Liver (tissue), 9 donors: ENCODE data around the gene UBC. TPM values are rescaled to one million over a fixed set of nuclear protein-coding genes. Genes with fewer than 3 reads are reported as not detected.

Source experiments
- DNase-seq: peaks from one replicate; pipeline ENCODE4 v3.0.0-alpha.2; 2017; ENCODE audit warnings: low spot score
- H3K27ac ChIP-seq, 2 donors: one replicate each; pipeline ENCODE4 v1.7.0; 2013; ENCODE audit warnings: inconsistent platforms in 2 of 2, low read length in 2 of 2, control low read depth in 1 of 2, low read depth in 1 of 2, mild to moderate bottlenecking in 1 of 2
- H3K27me3 ChIP-seq, 4 donors: one replicate each; pipeline versions ENCODE4 v1.6.1 to v1.7.0; 2013; ENCODE audit warnings: low read length in 3 of 4, inconsistent platforms in 1 of 4, mild to moderate bottlenecking in 1 of 4, moderate library complexity in 1 of 4; ENCODE audit not compliant: control insufficient read depth in 4 of 4, insufficient read depth in 4 of 4
- H3K36me3 ChIP-seq, 4 donors: one replicate each; pipeline versions ENCODE4 v1.6.1 to v1.7.0; 2013; ENCODE audit warnings: low read length in 3 of 4, mild to moderate bottlenecking in 3 of 4, low read depth in 1 of 4, moderate library complexity in 1 of 4; ENCODE audit not compliant: control insufficient read depth in 4 of 4, insufficient read depth in 3 of 4
- H3K4me1 ChIP-seq, 4 donors: one replicate each; pipeline versions ENCODE4 v1.6.1 to v1.7.0; 2013; ENCODE audit warnings: low read length in 3 of 4, mild to moderate bottlenecking in 3 of 4, moderate library complexity in 1 of 4; ENCODE audit not compliant: control insufficient read depth in 4 of 4, insufficient read depth in 4 of 4
- H3K4me3 ChIP-seq, 3 donors: one replicate each; pipeline versions ENCODE4 v1.6.1 to v1.7.0; 2013; ENCODE audit warnings: low read length in 3 of 3, control low read depth in 1 of 3, low read depth in 1 of 3, mild to moderate bottlenecking in 1 of 3
- H3K9ac ChIP-seq, 2 donors: one replicate each; pipeline ENCODE4 v1.7.0; 2013; ENCODE audit warnings: low read length in 2 of 2, mild to moderate bottlenecking in 2 of 2, moderate library complexity in 2 of 2, control low read depth in 1 of 2, low read depth in 1 of 2
- H3K9me3 ChIP-seq, 4 donors: one replicate each; pipeline versions ENCODE4 v1.6.1 to v1.7.0; 2013; ENCODE audit warnings: low read length in 3 of 4; ENCODE audit not compliant: control insufficient read depth in 4 of 4
- ATF3 ChIP-seq: IDR thresholded peaks from 2 replicates; pipeline ENCODE4 v1.6.1; 2016; ENCODE audit warnings: antibody characterized with exemption
- EGR1 ChIP-seq, 2 donors: IDR thresholded peaks; 2 replicates each; pipeline ENCODE4 v1.6.1; 2016 to 2018; ENCODE audit warnings: antibody characterized with exemption in 2 of 2, low read depth in 2 of 2
- FOXA1 ChIP-seq: IDR thresholded peaks from 2 replicates; pipeline ENCODE4 v1.6.1; 2016; ENCODE audit warnings: antibody characterized with exemption
- FOXA2 ChIP-seq: IDR thresholded peaks from 2 replicates; pipeline ENCODE4 v1.6.1; 2016; ENCODE audit warnings: antibody characterized with exemption
- GABPA ChIP-seq, 2 donors: IDR thresholded peaks in 1 of 2; conservative IDR thresholded peaks in 1 of 2; 2 replicates each; pipeline ENCODE4 v1.6.1; 2016; ENCODE audit warnings: antibody characterized with exemption in 2 of 2, mild to moderate bottlenecking in 1 of 2, moderate library complexity in 1 of 2
- HNF4A ChIP-seq, 2 donors: conservative IDR thresholded peaks; 2 replicates each; pipeline ENCODE4 v1.6.1; 2016; ENCODE audit warnings: antibody characterized with exemption in 2 of 2, mild to moderate bottlenecking in 2 of 2
- HNF4G ChIP-seq: IDR thresholded peaks from 2 replicates; pipeline ENCODE4 v1.6.1; 2016; ENCODE audit warnings: antibody characterized with exemption
- JUND ChIP-seq, 2 donors: IDR thresholded peaks; 2 replicates each; pipeline ENCODE4 v1.6.1; 2016; ENCODE audit warnings: antibody characterized with exemption in 2 of 2
- MAX ChIP-seq: IDR thresholded peaks from 2 replicates; pipeline ENCODE4 v1.6.1; 2016; ENCODE audit warnings: antibody characterized with exemption
- NR2F2 ChIP-seq: IDR thresholded peaks from 2 replicates; pipeline ENCODE4 v1.6.1; 2016; ENCODE audit warnings: antibody characterized with exemption
- RAD21 ChIP-seq, 2 donors: IDR thresholded peaks; 2 replicates each; pipeline ENCODE4 v1.6.1; 2016; ENCODE audit warnings: antibody characterized with exemption in 2 of 2, mild to moderate bottlenecking in 2 of 2
- REST ChIP-seq: IDR thresholded peaks from 2 replicates; pipeline ENCODE4 v1.6.1; 2016; ENCODE audit warnings: antibody characterized with exemption, mild to moderate bottlenecking
- RXRA ChIP-seq, 2 donors: IDR thresholded peaks; 2 replicates each; pipeline ENCODE4 v1.6.1; 2017 to 2018; ENCODE audit warnings: antibody characterized with exemption in 2 of 2, mild to moderate bottlenecking in 1 of 2
- SP1 ChIP-seq: IDR thresholded peaks from 2 replicates; pipeline ENCODE4 v1.6.1; 2018; ENCODE audit warnings: antibody characterized with exemption, mild to moderate bottlenecking
- TAF1 ChIP-seq: conservative IDR thresholded peaks from 2 replicates; pipeline ENCODE4 v1.6.1; 2016; ENCODE audit warnings: antibody characterized with exemption, mild to moderate bottlenecking
- YY1 ChIP-seq: IDR thresholded peaks from 2 replicates; pipeline ENCODE4 v1.6.1; 2016; ENCODE audit warnings: antibody characterized with exemption, mild to moderate bottlenecking
- ZBTB33 ChIP-seq: IDR thresholded peaks from 2 replicates; pipeline ENCODE4 v1.6.1; 2016; ENCODE audit warnings: antibody characterized with exemption
- WGBS: extraction: QIAGEN DNeasy Blood & Tissue Kit; methylation state at CpG from one replicate; pipeline ENCODE4 v1.1.7; 2013; 5-methylcytosine and 5-hydroxymethylcytosine counted together
- polyA plus RNA-seq, 2 donors: library from polyadenylated mRNA; stranded (reverse) in 1 of 2; unstranded in 1 of 2; fragments of 200-250 nt in 1 of 2; fragments of >200 nt in 1 of 2; fragmentation: Nextera tagmentation in 1 of 2; extraction: Ambion mirVana in 1 of 2; gene quantifications; one replicate each; pipeline versions ENCODE4 v1.2.1 to v1.2.3, GENCODE V29; 2013 to 2015
- total RNA-seq, 2 donors: library from RNA; depleted of rRNA; stranded (reverse); fragments of >200 nt; gene quantifications; one replicate each; pipeline ENCODE4 v1.2.3, GENCODE V29; 2014
- donor health status: healthy.
- donor health status: healthy.
- donor health status: healthy.
- donor health status: healthy.
- donor health status: healthy.

Gene UBC
- total and polyA plus RNA-seq, 4 donors, result 385 to 624 (median 468) TPM

- no peaks in the 10 kb centered on the region for H3K27me3 ChIP-seq
- peaks cover 0 to 8% (median 4%) of the 10 kb centered on the region in 4 donors for H3K4me1 ChIP-seq
- no peak for TF ChIP-seq JUND (IDR thresholded peaks at IDR 0.05)
- TF ChIP-seq ZBTB33, result no peak
- TF ChIP-seq FOXA2, result no peak
- TF ChIP-seq SP1, result no peak
- TF ChIP-seq NR2F2, result no peak
- TF ChIP-seq HNF4G, result no peak
- no peak for TF ChIP-seq GABPA (IDR thresholded peaks at IDR 0.05 in 1 of 2, conservative IDR thresholded peaks at IDR 0.05 in 1 of 2)
- no peak for TF ChIP-seq FOXA1
- TF ChIP-seq TAF1, result no peak
- no peak for TF ChIP-seq RAD21 (IDR thresholded peaks at IDR 0.05)
- no peak for TF ChIP-seq EGR1 (IDR thresholded peaks at IDR 0.05; ENCODE audit: low read depth in 2 of 2)
- no peak for TF ChIP-seq REST
- TF ChIP-seq RXRA (IDR thresholded peaks at IDR 0.05), result no peak
- 86% methylated on average over 10 of the region's 10 CpGs for WGBS
- H3K27ac ChIP-seq, result no peak overlapping the region
- H3K4me3 ChIP-seq, result no peak overlapping the region
- no peak for DNase-seq
- H3K9ac ChIP-seq, result no peak overlapping the region
- H3K9me3 ChIP-seq, result no peaks in the 10 kb centered on the region
- H3K36me3 ChIP-seq, result no peaks in the 10 kb centered on the region
Measured at GRCh38 chr12:124925117-124925516, 10.7 kb upstream of the UBC start.

GRCh38 chr12:124923905-124924734 is 9.7 kb upstream of the UBC start:
- 89% methylated on average over 12 of the region's 12 CpGs for WGBS
- no peak overlapping the region for H3K9ac ChIP-seq
- H3K9me3 ChIP-seq, result no peaks in the 10 kb centered on the region
- peaks cover 0 to 11% (median 4%) of the 10 kb centered on the region in 4 donors for H3K4me1 ChIP-seq
- no peaks in the 10 kb centered on the region for H3K27me3 ChIP-seq
- no peak overlapping the region for H3K4me3 ChIP-seq
- no peak for DNase-seq
- H3K27ac ChIP-seq, result no peak overlapping the region
- no peaks in the 10 kb centered on the region for H3K36me3 ChIP-seq
- no peak for TF ChIP-seq JUND (IDR thresholded peaks at IDR 0.05)
- TF ChIP-seq YY1, result no peak
- TF ChIP-seq NR2F2, result no peak
- TF ChIP-seq ATF3, result no peak
- no peak for TF ChIP-seq HNF4G
- no peak for TF ChIP-seq REST
- no peak for TF ChIP-seq HNF4A (conservative IDR thresholded peaks at IDR 0.05)
- no peak for TF ChIP-seq RXRA (IDR thresholded peaks at IDR 0.05)
- no peak for TF ChIP-seq ZBTB33
- no peak for TF ChIP-seq FOXA2
- TF ChIP-seq MAX, result no peak
- TF ChIP-seq EGR1 (IDR thresholded peaks at IDR 0.05; ENCODE audit: low read depth in 2 of 2), result no peak
- no peak for TF ChIP-seq GABPA (IDR thresholded peaks at IDR 0.05 in 1 of 2, conservative IDR thresholded peaks at IDR 0.05 in 1 of 2)
- TF ChIP-seq RAD21 (IDR thresholded peaks at IDR 0.05), result no peak
- no peak for TF ChIP-seq TAF1
